A549 (cell line): ENCODE results near the gene MSI2.

ENCODE experiments used
- CTCF ChIP-seq: fragments of >200 bp; sonication (Bioruptor Twin); formaldehyde crosslinking; IDR thresholded peaks from 3 replicates; pipeline ENCODE4 v1.5.1; 2016
- EP300 ChIP-seq, 2 experiments: fragments of >200 bp; sonication (Bioruptor Twin); formaldehyde crosslinking; IDR thresholded peaks; 2 replicates in 1 of 2; 3 replicates in 1 of 2; pipeline ENCODE4 v1.6.1; 2016 to 2017
- MAZ ChIP-seq: fragments of 150-350 bp; IDR thresholded peaks from 2 replicates; pipeline ENCODE4 v1.6.1; 2014; ENCODE audit warnings: antibody characterized with exemption, low read depth, low read length, borderline replicate concordance
- RAD21 ChIP-seq, 2 experiments: fragments of >200 bp in 1 of 2; sonication (Bioruptor Twin) in 1 of 2; formaldehyde crosslinking in 1 of 2; IDR thresholded peaks in 1 of 2; conservative IDR thresholded peaks in 1 of 2; 2 replicates in 1 of 2; 3 replicates in 1 of 2; pipeline ENCODE4 v1.6.1; 2012 to 2018; ENCODE audit warnings: inconsistent platforms in 1 of 2
- RCOR1 ChIP-seq: fragments of 150-350 bp; IDR thresholded peaks from 2 replicates; pipeline ENCODE4 v1.6.1; 2014; ENCODE audit warnings: antibody characterized with exemption, low read length, low read depth
- SREBF2 ChIP-seq: fragments of 450-650 bp; IDR thresholded peaks from 2 replicates; pipeline ENCODE4 v1.6.1; 2014; ENCODE audit warnings: mild to moderate bottlenecking, moderate library complexity
- USF2 ChIP-seq: fragments of 450-650 bp; IDR thresholded peaks from 2 replicates; pipeline ENCODE4 v1.6.1; 2014; ENCODE audit warnings: antibody characterized with exemption

- no peak for TF ChIP-seq RAD21 (conservative IDR thresholded peaks at IDR 0.05 in 1 of 2, IDR thresholded peaks at IDR 0.05 in 1 of 2)
- TF ChIP-seq RCOR1 = no peak
- no peak for TF ChIP-seq CTCF
- TF ChIP-seq USF2 = no peak
- no peak for TF ChIP-seq SREBF2
- TF ChIP-seq MAZ = no peak
- TF ChIP-seq EP300 (IDR thresholded peaks at IDR 0.05) = no peak
These were observed 423.0 kb downstream of the MSI2 start for GRCh38 chr17:57679356-57679755.
